ENCODE data around the gene SNRPD3. TPM values are rescaled to one million over a fixed set of nuclear protein-coding genes. Genes with fewer than 3 reads are reported as not detected.

The SNRPD3 gene
- total RNA-seq: 37.7 TPM

GRCh38 chr22:24555165-24556039 is at the start of gene SNRPD3:
SNRPD3 (plus strand) TSS chr22:24555999; CDS start chr22:24557675, 1,676 bp downstream.
- peak; percentile 80 for ATAC-seq
- DNase-seq (ENCODE audit: low spot score): peak; percentile 100

GRCh38 chr22:24506802-24507438 is 48.9 kb upstream of the SNRPD3 start:
- DNase-seq (ENCODE audit: low spot score): no peak

GRCh38 chr22:24507716-24508115 is 48.1 kb upstream of the SNRPD3 start:
- DNase-seq (ENCODE audit: low spot score) (no peak), ATAC-seq (no peak)

More at GRCh38 chr22:24506802-24507438, 48.9 kb upstream of the SNRPD3 start:
- peak; percentile 1 for ATAC-seq

GRCh38 chr22:24510637-24511625 is 44.9 kb upstream of the SNRPD3 start:
- ATAC-seq: peak; percentile 46
- peak; percentile 88 for DNase-seq (ENCODE audit: low spot score)

- DNase-seq (ENCODE audit: low spot score) (no peak), ATAC-seq (no peak)
These were observed 43.8 kb upstream of the SNRPD3 start for GRCh38 chr22:24512043-24512442.

- no peak for DNase-seq (ENCODE audit: low spot score)
- ATAC-seq: peak; percentile 4
These were observed 42.2 kb upstream of the SNRPD3 start for GRCh38 chr22:24513378-24514240.

- ATAC-seq: peak; percentile 70
- peak; percentile 95 for DNase-seq (ENCODE audit: low spot score)
These were observed 41.4 kb upstream of the SNRPD3 start for GRCh38 chr22:24514241-24515026.

- DNase-seq (ENCODE audit: low spot score) (no peak), ATAC-seq (no peak)
These were observed 40.8 kb upstream of the SNRPD3 start for GRCh38 chr22:24515027-24515338.

- DNase-seq (ENCODE audit: low spot score): no peak
- no peak for ATAC-seq
These were observed 39.5 kb upstream of the SNRPD3 start for GRCh38 chr22:24516301-24516737.

- ATAC-seq: no peak
These were observed 38.4 kb upstream of the SNRPD3 start for GRCh38 chr22:24517446-24517845.

GRCh38 chr22:24518228-24518627 is 37.6 kb upstream of the SNRPD3 start:
- ATAC-seq (no peak), DNase-seq (ENCODE audit: low spot score) (no peak)

More at GRCh38 chr22:24517446-24517845, 38.4 kb upstream of the SNRPD3 start:
- DNase-seq (ENCODE audit: low spot score): no peak

GRCh38 chr22:24518771-24519485 is 36.9 kb upstream of the SNRPD3 start:
- no peak for ATAC-seq
- no peak for DNase-seq (ENCODE audit: low spot score)

GRCh38 chr22:24519496-24519895 is 36.3 kb upstream of the SNRPD3 start:
- no peak for DNase-seq (ENCODE audit: low spot score)
- peak; percentile 46 for ATAC-seq

GRCh38 chr22:24521791-24522245 is 34.0 kb upstream of the SNRPD3 start:
- DNase-seq (ENCODE audit: low spot score) (no peak), ATAC-seq (peak; percentile 41)

- ATAC-seq: no peak
These were observed 31.9 kb upstream of the SNRPD3 start for GRCh38 chr22:24523873-24524272.

GRCh38 chr22:24525416-24526037 is 30.3 kb upstream of the SNRPD3 start:
- peak; percentile 88 for DNase-seq (ENCODE audit: low spot score)
- ATAC-seq: peak; percentile 83

More at GRCh38 chr22:24523873-24524272, 31.9 kb upstream of the SNRPD3 start:
- no peak for DNase-seq (ENCODE audit: low spot score)

GRCh38 chr22:24526191-24526590 is 29.6 kb upstream of the SNRPD3 start:
- no peak for DNase-seq (ENCODE audit: low spot score)
- no peak for ATAC-seq

- ATAC-seq (no peak), DNase-seq (ENCODE audit: low spot score) (no peak)
These were observed 25.9 kb upstream of the SNRPD3 start for GRCh38 chr22:24529898-24530297.
